Activated CD8-positive, alpha-beta memory T cell treated with anti-CD3 and anti-CD28 coated beads, Interleukin-2, amount 50 U/mL, for 24 hours (primary cell): Measurements from ENCODE around the gene CAP1.

Experiments
- DNase-seq: peaks from one replicate; pipeline ENCODE4 v3.0.0-alpha.2; 2020; ENCODE audit errors: extremely low read depth

Gene CAP1

GRCh38 chr1:40095806-40096205 is 55.3 kb downstream of the CAP1 start:
- DNase-seq = no peak

- no peak for DNase-seq
Observed at GRCh38 chr1:40096646-40096976, 56.1 kb downstream of the CAP1 start.

DNA sequence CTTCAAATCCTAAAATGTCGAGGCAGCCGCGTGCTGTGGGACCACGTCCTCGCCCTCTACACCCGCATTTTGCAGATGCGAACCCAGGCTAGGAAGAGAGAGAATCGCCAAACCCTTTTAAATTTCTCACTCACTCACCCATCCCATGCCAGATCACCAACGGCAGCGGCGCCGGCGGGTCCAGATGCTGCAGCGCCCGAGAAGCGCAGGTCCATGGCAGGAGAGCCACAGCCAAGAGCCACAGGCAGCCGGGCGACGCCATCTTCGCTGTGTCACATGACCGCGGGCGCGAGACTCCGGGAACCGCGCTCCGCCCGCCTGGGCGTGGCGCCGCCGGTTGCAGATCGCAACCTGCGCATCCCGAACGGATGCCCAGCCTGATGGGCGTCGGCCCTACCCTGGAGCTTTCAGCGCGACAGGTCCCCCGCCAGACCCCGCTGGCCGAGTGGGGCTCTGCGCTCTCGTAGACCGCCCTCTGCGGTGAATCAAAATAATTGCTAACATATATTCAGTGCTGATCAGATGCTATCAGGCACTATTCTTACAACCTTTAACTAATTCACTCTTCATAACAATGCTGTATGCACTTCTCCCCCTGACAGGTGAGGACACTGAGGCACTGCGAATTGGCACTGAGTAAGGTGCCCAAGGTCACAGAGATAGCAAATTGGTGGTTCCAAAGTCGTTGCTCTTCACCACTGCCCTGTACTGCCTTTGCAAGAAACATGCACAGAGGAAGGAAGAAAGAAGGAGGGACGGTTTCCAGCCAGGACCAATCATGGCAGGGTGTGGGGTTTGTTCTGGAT is 56.7 kb downstream of the CAP1 start, which contains the start of gene PPT1:
Gene PPT1, minus strand, starts transcription at position 276 of the 806 bp plus-strand sequence. Its CDS starts 14 bp downstream, at position 262.
- DNase-seq = peak; percentile 29

DNA sequence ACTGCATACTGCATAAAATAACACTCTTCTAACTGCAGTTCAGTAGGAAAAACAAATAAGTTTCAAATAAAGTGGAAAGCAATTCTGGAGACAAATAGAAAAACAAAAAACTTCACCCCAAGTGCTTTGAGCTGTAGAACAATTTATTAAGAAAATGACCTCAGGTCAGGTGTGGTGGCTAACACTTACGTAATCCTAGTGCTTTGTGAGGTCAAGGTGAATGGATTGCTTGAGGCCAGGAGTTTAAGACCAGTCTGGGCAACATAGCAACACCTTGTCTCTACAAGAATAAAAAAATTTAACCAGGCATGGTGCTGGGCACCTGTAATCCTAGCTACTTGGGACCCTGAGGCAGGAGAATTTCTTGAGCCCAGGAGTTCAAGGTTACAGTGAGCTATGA is 61.5 kb downstream of the CAP1 start:
- no peak for DNase-seq

- no peak for DNase-seq
Observed at GRCh38 chr1:40102896-40103295, 62.4 kb downstream of the CAP1 start.

DNA sequence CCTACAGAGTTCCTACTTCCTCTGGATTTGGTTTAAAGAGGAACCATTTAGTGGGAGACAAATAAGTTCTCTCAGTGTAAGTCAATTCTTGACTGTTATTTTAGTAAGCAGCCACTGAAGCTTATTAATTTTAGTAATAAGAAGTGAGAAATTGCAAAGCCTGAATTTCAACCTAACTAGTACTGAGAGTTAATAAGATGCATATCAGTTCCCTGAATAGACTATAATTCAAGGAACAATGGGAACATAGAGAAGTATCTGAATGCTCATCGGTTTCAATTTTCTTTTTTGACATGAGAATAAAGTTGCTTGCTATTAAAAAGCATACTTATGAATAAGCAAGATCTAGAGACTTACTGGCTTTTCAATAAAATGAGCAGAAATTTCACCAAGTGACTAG is 64.5 kb downstream of the CAP1 start:
- no peak for DNase-seq

DNA sequence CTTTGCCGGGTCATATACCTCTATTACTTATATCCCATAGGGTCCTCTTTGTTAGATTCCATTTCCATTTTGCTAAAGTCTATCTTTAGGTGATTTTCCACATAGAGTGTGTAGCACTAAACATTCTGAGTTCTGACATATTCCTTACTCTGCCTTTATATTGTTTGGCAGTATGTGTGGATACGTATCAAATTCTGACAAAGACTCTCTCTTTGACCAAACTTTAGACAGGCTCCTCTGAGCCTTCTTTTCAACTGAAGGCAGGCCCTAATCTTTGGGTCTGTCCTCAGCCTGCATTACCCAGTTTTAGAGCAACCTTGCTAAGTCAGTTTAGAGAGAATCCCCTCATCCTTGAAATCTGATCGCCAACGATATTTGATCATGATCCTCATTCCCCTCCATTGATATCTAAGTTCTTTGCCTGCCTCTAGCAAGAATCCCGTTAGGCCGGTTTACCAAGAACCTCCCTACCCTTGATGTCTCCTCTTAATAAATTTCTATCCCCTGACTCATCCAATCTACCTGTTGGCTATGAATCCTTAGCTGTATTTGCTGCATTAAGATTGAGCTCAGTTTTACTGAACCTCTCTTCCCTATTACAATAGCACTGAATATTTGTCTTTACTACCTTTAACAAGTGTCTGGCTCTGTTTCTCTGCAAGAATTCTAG is 66.9 kb downstream of the CAP1 start:
- DNase-seq = no peak

DNA sequence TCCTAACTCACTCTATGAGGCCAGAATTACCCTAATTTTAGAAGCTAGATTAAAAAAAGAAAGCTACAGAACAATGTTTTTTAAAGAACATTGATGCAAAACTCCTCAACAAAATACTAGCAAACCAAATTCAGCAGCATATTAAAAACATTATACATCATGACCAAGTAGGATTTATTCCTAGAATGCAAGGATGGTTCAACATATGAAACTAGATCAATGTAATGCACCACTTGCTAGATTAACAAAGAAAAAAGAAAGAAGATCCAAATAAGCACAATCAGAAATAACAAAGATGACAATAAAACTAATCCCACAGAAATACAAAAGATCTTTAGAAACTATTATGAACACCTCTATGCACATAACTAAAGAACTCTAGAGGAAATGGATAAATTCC is 69.9 kb downstream of the CAP1 start:
- DNase-seq = no peak

- DNase-seq = no peak
Observed at GRCh38 chr1:40114400-40114799, 73.9 kb downstream of the CAP1 start.

- no peak for DNase-seq
Observed at GRCh38 chr1:40120128-40120527, 79.6 kb downstream of the CAP1 start.
